Hepatocyte (in vitro differentiated cells): Measurements from ENCODE around the gene PLD5. TPM values are rescaled to one million over a fixed set of nuclear protein-coding genes. Genes with fewer than 3 reads are reported as not detected.

Experiments used
- DNase-seq: peaks from one replicate; pipeline ENCODE4 v3.0.0-alpha.2; 2016; ENCODE audit warnings: low spot score
- H2AFZ ChIP-seq: fragments of 200-600 bp; sonication (generic); 2 replicates; pipeline ENCODE4 v1.6.0; 2016; ENCODE audit warnings: antibody characterized with exemption, mild to moderate bottlenecking
- H3K27ac ChIP-seq: fragments of 200-600 bp; sonication (generic); 2 replicates; pipeline ENCODE4 v1.5.1; 2016; ENCODE audit warnings: mild to moderate bottlenecking
- H3K27me3 ChIP-seq: fragments of 200-600 bp; sonication (generic); 2 replicates; pipeline ENCODE4 v1.6.1; 2016
- H3K36me3 ChIP-seq: fragments of 200-600 bp; sonication (generic); replicated peaks from 2 replicates; pipeline ENCODE4 v1.5.1; 2016; ENCODE audit warnings: low read depth; ENCODE audit not compliant: insufficient read depth
- H3K4me1 ChIP-seq: fragments of 200-600 bp; sonication (generic); 2 replicates; pipeline ENCODE4 v1.5.1; 2016; ENCODE audit warnings: mild to moderate bottlenecking, moderate library complexity; ENCODE audit not compliant: insufficient read depth
- H3K4me2 ChIP-seq: fragments of 200-600 bp; sonication (generic); 2 replicates; pipeline ENCODE4 v1.6.0; 2016
- H3K4me3 ChIP-seq: fragments of 200-600 bp; sonication (generic); 2 replicates; pipeline ENCODE4 v1.5.1; 2016; ENCODE audit warnings: mild to moderate bottlenecking
- H3K79me2 ChIP-seq: fragments of 200-600 bp; sonication (generic); 2 replicates; pipeline ENCODE4 v1.6.0; 2017; ENCODE audit warnings: mild to moderate bottlenecking
- H3K9me2 ChIP-seq: fragments of 200-600 bp; sonication (generic); replicated peaks from 2 replicates; pipeline ENCODE4 v1.6.0; 2017; ENCODE audit warnings: mild to moderate bottlenecking; ENCODE audit not compliant: insufficient read depth
- H3K9me3 ChIP-seq: fragments of 200-600 bp; sonication (generic); 2 replicates; pipeline ENCODE4 v1.5.1; 2016; ENCODE audit warnings: low read depth, mild to moderate bottlenecking
- H4K20me1 ChIP-seq: fragments of 200-600 bp; sonication (generic); 2 replicates; pipeline ENCODE4 v1.6.0; 2016; ENCODE audit warnings: mild to moderate bottlenecking; ENCODE audit not compliant: insufficient read depth, poor library complexity, severe bottlenecking
- CTCF ChIP-seq: fragments of 200-600 bp; sonication (generic); IDR thresholded peaks from 2 replicates; pipeline ENCODE4 v1.5.1; 2016; ENCODE audit warnings: antibody characterized with exemption, mild to moderate bottlenecking; ENCODE audit not compliant: poor library complexity
- EZH2 ChIP-seq: fragments of 200-600 bp; sonication (generic); IDR thresholded peaks from 2 replicates; pipeline ENCODE4 v1.6.1; 2016; ENCODE audit warnings: antibody characterized with exemption, mild to moderate bottlenecking, borderline replicate concordance
- EZH2phosphoT487 ChIP-seq: fragments of 200-600 bp; sonication (generic); IDR thresholded peaks from one replicate; pipeline ENCODE4 v1.6.1; 2018; ENCODE audit warnings: antibody characterized with exemption, mild to moderate bottlenecking, low read depth, moderate library complexity; ENCODE audit not compliant: unreplicated experiment, severe bottlenecking
- WGBS: methylation state at CpG from one replicate; pipeline ENCODE4 v1.1.6; 2016; ENCODE audit warnings: low lambda C conversion rate; ENCODE audit errors: missing lambda C conversion rate; 5-methylcytosine and 5-hydroxymethylcytosine counted together
- polyA plus RNA-seq: library from polyadenylated mRNA; unstranded; fragments of >200 nt; fragmentation: Nextera tagmentation; extraction: Ambion mirVana; gene quantifications from 2 replicates; pipeline ENCODE4 v1.2.1, GENCODE V29; 2016
- total RNA-seq: library from RNA; depleted of rRNA; stranded (reverse); fragments of >200 nt; gene quantifications from 2 replicates; pipeline ENCODE4 v1.2.3, GENCODE V29; 2014

Gene PLD5
- total and polyA plus RNA-seq, 2 experiments from 2014 or later = 0.33 to 0.58 TPM

- TF ChIP-seq CTCF = no peak
- no peak for TF ChIP-seq EZH2phosphoT487
- TF ChIP-seq EZH2 = no peak
- WGBS = 96% methylated on average over 1 of the region's 1 CpG
- Histone ChIP-seq H3K4me1 (no peaks in the 10 kb centered on the region), H3K36me3 (no peaks in the 10 kb centered on the region), H3K27me3 (no peaks in the 10 kb centered on the region), H3K27ac (no peak overlapping the region), H3K4me2 (no peak overlapping the region), H4K20me1 (no peaks in the 10 kb centered on the region), H3K9me2 (no peaks in the 10 kb centered on the region), H3K79me2 (no peaks in the 10 kb centered on the region), H2AFZ (no peak overlapping the region), H3K9me3 (no peaks in the 10 kb centered on the region), H3K4me3 (no peak overlapping the region)
- DNase-seq = no peak
Observed at GRCh38 chr1:242140836-242141235, 383.7 kb downstream of the PLD5 start.

DNA sequence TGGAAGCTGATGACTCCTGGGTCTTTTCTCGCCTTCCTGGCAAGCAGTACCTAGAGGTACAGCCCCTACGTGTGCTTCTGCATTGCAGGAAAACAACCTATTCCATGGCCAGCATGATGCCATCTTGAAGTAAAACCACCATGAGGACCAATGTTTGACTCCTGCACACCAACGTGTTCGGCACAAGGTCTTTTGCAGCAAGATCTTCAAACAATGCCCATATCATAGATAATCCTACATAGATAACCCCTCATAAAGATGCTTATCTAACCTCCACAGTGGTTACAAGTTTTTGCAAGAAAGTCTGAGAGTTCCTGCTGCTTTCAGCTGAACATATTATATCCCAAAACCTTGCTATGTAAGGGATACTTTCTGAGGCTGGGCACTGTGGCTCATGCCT is 384.5 kb downstream of the PLD5 start:
- Histone ChIP-seq H3K4me3 (no peak overlapping the region), H2AFZ (no peak overlapping the region), H3K4me1 (no peaks in the 10 kb centered on the region), H3K36me3 (no peaks in the 10 kb centered on the region), H3K79me2 (no peaks in the 10 kb centered on the region), H4K20me1 (no peaks in the 10 kb centered on the region), H3K4me2 (no peak overlapping the region), H3K27me3 (no peaks in the 10 kb centered on the region), H3K9me2 (no peaks in the 10 kb centered on the region), H3K27ac (no peak overlapping the region), H3K9me3 (no peaks in the 10 kb centered on the region)
- TF ChIP-seq CTCF (no peak), EZH2 (no peak), EZH2phosphoT487 (no peak)
- no peak for DNase-seq
- WGBS = 52% methylated on average over 4 of the region's 4 CpGs

DNA sequence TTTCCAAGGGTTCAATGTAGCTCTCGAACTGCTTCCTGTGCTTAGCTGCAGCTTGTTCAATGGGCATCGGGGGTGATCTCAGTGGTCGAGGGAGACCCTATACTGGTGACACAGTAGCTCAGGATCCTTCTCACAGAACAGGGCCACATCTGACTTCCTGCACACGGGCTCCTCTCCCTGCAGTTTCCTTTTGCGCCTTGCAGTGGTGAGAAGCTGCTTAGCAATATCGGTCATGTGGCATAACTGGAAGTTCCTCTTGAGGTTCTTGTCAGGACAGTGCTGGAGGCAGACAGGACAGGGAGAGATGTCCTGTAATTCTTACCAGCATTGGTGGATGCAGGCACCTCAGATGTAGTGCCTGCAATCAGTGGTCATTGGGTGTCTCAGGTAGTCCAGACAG is 385.1 kb downstream of the PLD5 start:
- no peaks in the 10 kb centered on the region for H3K9me2 ChIP-seq
- H3K79me2 ChIP-seq = no peaks in the 10 kb centered on the region
- 85% methylated on average over 6 of the region's 6 CpGs for WGBS

More for the DNA sequence above, 385.1 kb downstream of the PLD5 start:
- no peak overlapping the region for H3K4me2 ChIP-seq
- H3K4me3 ChIP-seq = no peak overlapping the region
- H3K27me3 ChIP-seq = no peaks in the 10 kb centered on the region
- H3K27ac ChIP-seq = no peak overlapping the region
- no peak for DNase-seq
- no peaks in the 10 kb centered on the region for H3K9me3 ChIP-seq
- H2AFZ ChIP-seq = no peak overlapping the region
- H3K4me1 ChIP-seq = no peaks in the 10 kb centered on the region
- TF ChIP-seq EZH2phosphoT487 = no peak
- TF ChIP-seq EZH2 = no peak
- TF ChIP-seq CTCF = no peak
- no peaks in the 10 kb centered on the region for H4K20me1 ChIP-seq
- H3K36me3 ChIP-seq = no peaks in the 10 kb centered on the region
